Measurements from ENCODE around the gene GPNMB.
"Not testable (repeated sequence)": the region's sequence is repeated elsewhere in the genome, so short reads cannot be mapped to it uniquely, and the experiment has no call there.

The GPNMB gene

GRCh38 chr7:23292623-23293022, 46.0 kb downstream of the GPNMB start:
- H3K9ac ChIP-seq (ENCODE audit: low read depth, low read length): no peak overlapping the region

GRCh38 chr7:23293500-23294073, 47.0 kb downstream of the GPNMB start:
- Histone ChIP-seq H3K36me3 (ENCODE audit: insufficient read depth, low read length) (no peaks in the 10 kb centered on the region), H3K4me1 (ENCODE audit: insufficient read depth, low read length) (no peaks in the 10 kb centered on the region; the same call in 1 of the 2 replicates), H3K9ac (ENCODE audit: low read depth, low read length) (no peak overlapping the region), H3K9me3 (ENCODE audit: control insufficient read depth, insufficient read depth, low read length) (no peaks in the 10 kb centered on the region)

More at GRCh38 chr7:23292623-23293022, 46.0 kb downstream of the GPNMB start:
- H3K4me1 ChIP-seq (ENCODE audit: insufficient read depth, low read length): no peaks in the 10 kb centered on the region; the same call in 1 of the 2 replicates
- H3K9me3 ChIP-seq (ENCODE audit: control insufficient read depth, insufficient read depth, low read length): no peaks in the 10 kb centered on the region
- H3K36me3 ChIP-seq (ENCODE audit: insufficient read depth, low read length): no peaks in the 10 kb centered on the region

GRCh38 chr7:23294549-23295400, 48.2 kb downstream of the GPNMB start:
- H3K36me3 ChIP-seq (ENCODE audit: insufficient read depth, low read length): no peaks in the 10 kb centered on the region
- no peaks in the 10 kb centered on the region for H3K9me3 ChIP-seq (ENCODE audit: control insufficient read depth, insufficient read depth, low read length)
- H3K4me1 ChIP-seq (ENCODE audit: insufficient read depth, low read length): no peaks in the 10 kb centered on the region; the same call in 1 of the 2 replicates
- H3K9ac ChIP-seq (ENCODE audit: low read depth, low read length): no peak overlapping the region

GRCh38 chr7:23295401-23295697, 48.8 kb downstream of the GPNMB start:
- H3K36me3 ChIP-seq (ENCODE audit: insufficient read depth, low read length): no peaks in the 10 kb centered on the region
- no peak overlapping the region for H3K9ac ChIP-seq (ENCODE audit: low read depth, low read length)
- no peaks in the 10 kb centered on the region for H3K9me3 ChIP-seq (ENCODE audit: control insufficient read depth, insufficient read depth, low read length)
- H3K4me1 ChIP-seq (ENCODE audit: insufficient read depth, low read length): peaks cover 3% of the 10 kb centered on the region; the same call in 1 of the 2 replicates

- H3K36me3 ChIP-seq (ENCODE audit: insufficient read depth, low read length): peaks cover 2% of the 10 kb centered on the region; the same call in 1 of the 2 replicates
- H3K9me3 ChIP-seq (ENCODE audit: control insufficient read depth, insufficient read depth, low read length): no peaks in the 10 kb centered on the region
- peak overlapping the region; percentile 88; the same call in 1 of the 2 replicates for H3K9ac ChIP-seq (ENCODE audit: low read depth, low read length)
- H3K4me1 ChIP-seq (ENCODE audit: insufficient read depth, low read length): peaks cover 9% of the 10 kb centered on the region
Observed at GRCh38 chr7:23298141-23298881, 51.7 kb downstream of the GPNMB start.

- no peaks in the 10 kb centered on the region for H3K9me3 ChIP-seq (ENCODE audit: control insufficient read depth, insufficient read depth, low read length)
- H3K4me1 ChIP-seq (ENCODE audit: insufficient read depth, low read length): peaks cover 9% of the 10 kb centered on the region
- peaks cover 2% of the 10 kb centered on the region; the same call in 1 of the 2 replicates for H3K36me3 ChIP-seq (ENCODE audit: insufficient read depth, low read length)
- peak within 1 kb of the TSS; percentile 88 for H3K9ac ChIP-seq (ENCODE audit: low read depth, low read length)
Observed at GRCh38 chr7:23298885-23299769, 52.6 kb downstream of the GPNMB start, which contains the start of gene MALSU1. MALSU1 (plus strand) TSS chr7:23299339; CDS start chr7:23299353, 14 bp downstream.

GRCh38 chr7:23299770-23300300, 53.3 kb downstream of the GPNMB start:
- Histone ChIP-seq H3K36me3 (ENCODE audit: insufficient read depth, low read length) (peaks cover 2% of the 10 kb centered on the region; the same call in 1 of the 2 replicates), H3K9me3 (ENCODE audit: control insufficient read depth, insufficient read depth, low read length) (no peaks in the 10 kb centered on the region), H3K4me1 (ENCODE audit: insufficient read depth, low read length) (peaks cover 9% of the 10 kb centered on the region), H3K9ac (ENCODE audit: low read depth, low read length) (peak overlapping the region; percentile 88)

- no peaks in the 10 kb centered on the region for H3K4me1 ChIP-seq (ENCODE audit: insufficient read depth, low read length)
- H3K9ac ChIP-seq (ENCODE audit: low read depth, low read length): no peak overlapping the region
- peaks cover 14% of the 10 kb centered on the region for H3K36me3 ChIP-seq (ENCODE audit: insufficient read depth, low read length)
- no peaks in the 10 kb centered on the region for H3K9me3 ChIP-seq (ENCODE audit: control insufficient read depth, insufficient read depth, low read length)
Observed at GRCh38 chr7:23306936-23307521, 60.5 kb downstream of the GPNMB start.

- Histone ChIP-seq H3K36me3 (ENCODE audit: insufficient read depth, low read length) (peaks cover 24% of the 10 kb centered on the region), H3K9me3 (ENCODE audit: control insufficient read depth, insufficient read depth, low read length) (no peaks in the 10 kb centered on the region), H3K4me1 (ENCODE audit: insufficient read depth, low read length) (no peaks in the 10 kb centered on the region), H3K9ac (ENCODE audit: low read depth, low read length) (no peak overlapping the region)
Observed at GRCh38 chr7:23308754-23309153, 62.2 kb downstream of the GPNMB start.

GRCh38 chr7:23312141-23312540, 65.6 kb downstream of the GPNMB start:
- H3K36me3 ChIP-seq (ENCODE audit: insufficient read depth, low read length): peaks cover 25% of the 10 kb centered on the region
- not testable (repeated sequence) for H3K9ac ChIP-seq (ENCODE audit: low read depth, low read length); H3K9me3 ChIP-seq (ENCODE audit: control insufficient read depth, insufficient read depth, low read length); H3K4me1 ChIP-seq (ENCODE audit: insufficient read depth, low read length)

- peaks cover 37% of the 10 kb centered on the region for H3K36me3 ChIP-seq (ENCODE audit: insufficient read depth, low read length)
- no peaks in the 10 kb centered on the region for H3K9me3 ChIP-seq (ENCODE audit: control insufficient read depth, insufficient read depth, low read length)
Observed at GRCh38 chr7:23315366-23315765, 68.8 kb downstream of the GPNMB start.

More at GRCh38 chr7:23315366-23315765, 68.8 kb downstream of the GPNMB start:
- Histone ChIP-seq H3K9ac (ENCODE audit: low read depth, low read length) (no peak overlapping the region), H3K4me1 (ENCODE audit: insufficient read depth, low read length) (no peaks in the 10 kb centered on the region)

Data from ES-I3 (cell line).